HT1080 (cell line): Measurements from ENCODE around the gene CSMD2. TPM values are rescaled to one million over a fixed set of nuclear protein-coding genes. Genes with fewer than 3 reads are reported as not detected.
A peak's percentile ranks its signal among the peaks of the same experiment; 100 is the strongest.
"Not testable (repeated sequence)": the region's sequence is repeated elsewhere in the genome, so short reads cannot be mapped to it uniquely, and the experiment has no call there.

Experiments used
- DNase-seq: peaks from one replicate; pipeline ENCODE4 v3.0.0-alpha.2; 2015; ENCODE audit warnings: low read depth
- total RNA-seq: library from RNA; depleted of rRNA; stranded (reverse); fragments of >200 nt; shearing (Covaris generic); gene quantifications from 2 replicates; pipeline ENCODE4 v1.2.3, GENCODE V29; 2014

CSMD2 gene
- total RNA-seq, 1 experiment from 2014 or later, result 2.3 TPM

GRCh38 chr1:33512226-33513011 is 652.6 kb downstream of the CSMD2 start:
- peak; percentile 27 for DNase-seq

GRCh38 chr1:33509276-33509675 is 655.8 kb downstream of the CSMD2 start:
- not testable (repeated sequence) for DNase-seq

- no peak for DNase-seq
These were observed 656.9 kb downstream of the CSMD2 start for GRCh38 chr1:33508151-33508550.

GRCh38 chr1:33507661-33508060 is 657.4 kb downstream of the CSMD2 start:
- DNase-seq, result no peak

- DNase-seq, result no peak
These were observed 661.5 kb downstream of the CSMD2 start for GRCh38 chr1:33503506-33503905.

GRCh38 chr1:33502726-33503125 is 662.3 kb downstream of the CSMD2 start:
- peak; percentile 78 for DNase-seq

GRCh38 chr1:33501774-33502173 is 663.3 kb downstream of the CSMD2 start:
- no peak for DNase-seq

GRCh38 chr1:33501309-33501708 is 663.7 kb downstream of the CSMD2 start:
- DNase-seq, result no peak

- DNase-seq, result peak; percentile 26
These were observed 664.5 kb downstream of the CSMD2 start for GRCh38 chr1:33500547-33500946.

- DNase-seq, result no peak
These were observed 667.6 kb downstream of the CSMD2 start for GRCh38 chr1:33497410-33497809.

- DNase-seq, result no peak
These were observed 670.1 kb downstream of the CSMD2 start for GRCh38 chr1:33494929-33495328.

GRCh38 chr1:33488624-33489023 is 676.4 kb downstream of the CSMD2 start:
- no peak for DNase-seq

GRCh38 chr1:33482412-33482811 is 682.6 kb downstream of the CSMD2 start:
- no peak for DNase-seq

GRCh38 chr1:33477451-33477850 is 687.6 kb downstream of the CSMD2 start:
- no peak for DNase-seq

GRCh38 chr1:33473900-33474299 is 691.1 kb downstream of the CSMD2 start:
- peak; percentile 46 for DNase-seq

GRCh38 chr1:33472269-33472980 is 692.6 kb downstream of the CSMD2 start, which contains the start of gene ZSCAN20:
ZSCAN20 (plus strand) TSS chr1:33472645; CDS start chr1:33479289, 6,644 bp downstream.
- peak; percentile 100 for DNase-seq

- no peak for DNase-seq
These were observed 693.6 kb downstream of the CSMD2 start for GRCh38 chr1:33471416-33471815.

- DNase-seq, result peak; percentile 91
These were observed 694.5 kb downstream of the CSMD2 start for GRCh38 chr1:33470495-33471012.

GRCh38 chr1:33469691-33470090 is 695.3 kb downstream of the CSMD2 start:
- DNase-seq, result no peak

- no peak for DNase-seq
These were observed 696.1 kb downstream of the CSMD2 start for GRCh38 chr1:33468967-33469366.

- peak; percentile 68 for DNase-seq
These were observed 696.5 kb downstream of the CSMD2 start for GRCh38 chr1:33468531-33468930.

- DNase-seq, result no peak
These were observed 697.0 kb downstream of the CSMD2 start for GRCh38 chr1:33468011-33468410.
